Germinal center (tissue), 1 donor: ENCODE measurements around the gene UBP1.
"Not testable (repeated sequence)": the region's sequence is repeated elsewhere in the genome, so short reads cannot be mapped to it uniquely, and the experiment has no call there.

Experiments used
- DNase-seq: peaks from one replicate; pipeline ENCODE4 v3.0.0; 2012; ENCODE audit warnings: mixed read lengths, low spot score

UBP1 gene

DNA sequence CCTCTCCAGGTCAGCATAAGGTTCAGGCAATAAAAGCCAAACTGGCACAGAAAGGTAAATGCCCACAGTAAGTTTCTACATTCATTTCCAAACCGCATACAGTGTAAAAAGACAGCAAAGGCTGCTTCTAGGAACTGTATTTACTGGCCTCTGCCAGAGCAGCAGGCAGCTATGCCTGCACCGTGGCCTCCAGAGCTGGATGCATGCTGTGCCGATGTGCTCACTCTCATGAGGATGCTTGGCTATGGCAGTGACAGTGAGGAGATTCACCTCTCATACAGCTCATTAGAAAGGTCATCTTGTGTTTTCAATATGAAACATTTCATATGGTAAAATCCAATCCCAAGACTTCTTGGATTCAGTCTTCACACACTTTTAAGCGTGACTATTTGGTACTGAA, 50.3 kb downstream of the UBP1 start:
- DNase-seq, result no peak

DNA sequence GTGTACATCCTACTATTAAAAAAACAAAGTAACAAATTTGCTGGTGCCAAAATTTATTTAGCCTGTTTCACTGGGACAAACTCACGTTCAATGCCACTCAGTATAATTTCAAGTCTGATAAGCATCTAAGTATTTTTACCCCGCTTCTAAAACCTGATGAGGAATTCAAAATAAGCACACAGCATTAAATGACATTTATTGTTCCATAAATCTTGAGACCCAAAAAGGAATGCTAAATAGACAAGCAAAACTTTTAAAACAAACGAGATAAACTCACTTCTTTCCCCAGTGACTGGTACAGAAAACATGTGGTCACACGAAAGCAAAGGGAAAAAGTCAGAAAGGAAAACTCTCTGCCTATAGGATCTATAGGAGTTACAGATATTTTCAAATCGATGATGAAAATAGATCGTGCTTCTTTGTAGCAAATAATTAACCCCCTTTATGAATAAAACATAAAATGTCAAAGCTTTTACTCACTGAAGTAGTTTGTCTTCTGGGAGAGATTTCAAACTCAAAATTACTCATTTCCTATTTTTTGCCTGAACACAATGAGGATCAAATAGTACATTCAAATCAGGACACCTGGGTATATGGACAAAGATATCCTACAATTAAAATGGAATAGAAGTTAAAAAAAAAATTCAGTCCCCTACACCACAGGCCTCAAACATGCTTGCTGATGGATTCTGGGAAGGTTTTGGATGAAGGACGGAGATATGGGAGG, 51.7 kb downstream of the UBP1 start:
- no peak for DNase-seq

DNA sequence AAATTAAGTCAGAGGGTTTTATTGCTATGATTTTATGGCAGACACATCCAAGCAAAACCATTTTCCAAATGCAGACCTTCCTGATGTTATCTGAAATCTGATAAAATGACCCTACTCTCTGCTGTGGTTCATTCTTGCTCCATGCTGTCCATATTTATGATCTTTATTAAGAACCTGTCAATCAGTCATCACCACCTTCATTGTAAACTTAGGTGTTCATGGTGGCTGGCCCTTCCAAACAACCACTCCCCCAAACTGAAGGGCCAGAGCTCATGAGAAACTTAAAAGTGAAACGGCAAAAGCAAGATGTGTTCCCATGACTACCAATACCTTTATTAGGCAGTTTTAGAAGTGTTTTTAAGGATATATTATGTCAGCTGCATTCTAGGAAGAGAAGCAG, 53.6 kb downstream of the UBP1 start:
- DNase-seq, result no peak

DNA sequence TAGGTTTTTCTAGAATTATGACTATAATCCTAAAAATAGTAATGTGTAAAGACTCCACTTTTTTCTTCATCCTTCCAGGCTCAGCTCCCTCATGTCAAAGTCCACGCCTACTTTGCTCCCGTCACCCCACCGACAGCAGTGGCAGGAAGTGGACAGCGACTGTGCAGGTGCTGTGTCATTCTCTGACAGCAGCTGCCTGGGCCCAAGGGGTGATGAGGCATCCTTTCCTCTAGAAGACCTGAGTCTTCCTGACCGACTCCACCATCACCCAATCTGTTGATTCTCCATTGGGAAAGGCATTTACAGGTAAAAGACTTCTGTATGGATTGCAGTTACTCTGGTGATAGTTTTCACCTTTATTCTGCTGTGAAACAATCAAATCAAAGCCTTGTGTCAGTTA, 54.8 kb downstream of the UBP1 start:
- DNase-seq, result no peak

DNA sequence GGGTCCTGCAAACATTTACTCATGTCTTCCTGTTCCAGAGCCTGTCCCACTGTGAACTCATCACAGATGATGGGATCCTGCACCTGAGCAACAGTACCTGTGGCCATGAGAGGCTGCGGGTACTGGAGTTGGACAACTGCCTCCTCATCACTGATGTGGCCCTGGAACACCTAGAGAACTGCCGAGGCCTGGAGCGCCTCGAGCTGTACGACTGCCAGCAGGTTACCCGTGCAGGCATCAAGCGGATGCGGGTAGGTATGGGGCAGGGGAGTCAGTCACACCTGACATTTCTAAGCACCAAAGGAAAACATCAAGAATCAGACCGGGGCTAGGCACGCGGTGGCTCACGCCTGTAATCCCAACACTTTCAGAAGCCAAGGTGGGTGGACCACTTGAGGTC, 56.3 kb downstream of the UBP1 start:
- no peak for DNase-seq

DNA sequence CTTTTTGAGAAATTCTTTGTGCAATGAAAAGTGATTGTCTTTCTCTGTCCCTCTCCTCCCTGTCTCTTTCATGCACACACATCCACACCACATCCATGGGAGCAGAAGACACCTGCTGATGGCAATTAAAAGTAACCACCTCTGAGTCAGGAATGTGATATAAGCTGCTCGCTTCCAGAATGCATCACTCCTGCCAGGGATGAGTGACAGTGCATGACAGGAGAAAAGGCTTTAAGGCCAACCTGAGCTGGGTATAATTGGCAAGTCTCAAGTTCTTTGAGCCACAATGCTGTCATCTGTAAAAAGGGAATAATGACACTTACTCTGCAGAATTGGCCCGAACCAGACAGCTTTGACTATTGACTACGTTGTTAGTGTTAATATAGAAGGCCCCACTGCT, 59.6 kb downstream of the UBP1 start:
- no peak for DNase-seq

DNA sequence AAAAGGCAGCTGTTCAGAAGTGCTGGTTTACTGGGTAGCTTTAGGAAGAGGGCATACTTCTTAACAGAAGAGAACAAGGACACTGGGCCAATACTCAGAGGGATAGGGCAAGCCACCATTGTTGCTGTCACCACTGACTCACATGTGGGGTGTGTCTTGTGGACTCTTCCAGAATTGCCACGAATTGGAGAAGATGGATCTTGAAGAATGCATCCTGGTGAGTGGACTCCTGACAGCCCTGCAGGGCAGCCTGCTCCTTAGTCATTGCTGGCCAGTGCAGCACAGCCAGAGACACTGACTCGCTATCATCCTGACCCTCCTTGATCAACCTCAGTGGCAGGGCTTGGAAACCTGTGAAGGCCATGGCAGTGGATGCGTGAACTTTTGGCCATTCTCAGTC, 62.3 kb downstream of the UBP1 start:
- no peak for DNase-seq

DNA sequence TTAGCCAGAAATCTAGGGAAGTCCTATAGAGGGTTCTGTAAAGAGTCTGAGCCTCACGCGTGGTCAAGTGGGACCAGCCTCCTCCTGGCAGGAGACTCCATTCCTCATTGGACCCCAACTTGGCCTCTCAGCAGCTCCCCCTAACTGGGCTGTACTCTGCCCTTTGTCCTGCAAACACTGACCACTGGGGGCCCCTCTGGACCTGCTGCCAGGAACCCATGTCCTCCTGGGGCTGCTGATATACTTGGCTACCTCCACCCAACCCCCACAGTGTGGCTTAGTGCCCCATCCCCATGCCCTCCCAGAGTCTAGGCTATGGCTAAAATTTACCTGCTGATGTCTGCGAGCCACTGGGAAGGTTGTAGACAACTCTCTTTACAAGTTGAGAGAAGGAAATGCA, 62.7 kb downstream of the UBP1 start:
- DNase-seq, result no peak

DNA sequence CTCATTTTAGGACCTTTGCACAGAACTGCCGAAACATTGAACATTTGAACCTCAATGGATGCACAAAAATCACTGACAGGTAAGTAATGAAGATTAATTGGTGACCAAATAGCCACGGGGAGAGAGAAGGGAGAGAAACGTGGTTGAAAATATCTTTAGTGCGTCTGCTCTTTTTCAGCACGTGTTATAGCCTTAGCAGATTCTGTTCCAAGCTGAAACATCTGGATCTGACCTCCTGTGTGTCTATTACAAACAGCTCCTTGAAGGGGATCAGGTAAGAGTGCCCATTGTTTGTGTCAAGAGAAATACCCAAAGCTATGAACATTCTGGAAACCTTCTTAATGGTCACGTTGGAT, 67.1 kb downstream of the UBP1 start:
- DNase-seq, result no peak

DNA sequence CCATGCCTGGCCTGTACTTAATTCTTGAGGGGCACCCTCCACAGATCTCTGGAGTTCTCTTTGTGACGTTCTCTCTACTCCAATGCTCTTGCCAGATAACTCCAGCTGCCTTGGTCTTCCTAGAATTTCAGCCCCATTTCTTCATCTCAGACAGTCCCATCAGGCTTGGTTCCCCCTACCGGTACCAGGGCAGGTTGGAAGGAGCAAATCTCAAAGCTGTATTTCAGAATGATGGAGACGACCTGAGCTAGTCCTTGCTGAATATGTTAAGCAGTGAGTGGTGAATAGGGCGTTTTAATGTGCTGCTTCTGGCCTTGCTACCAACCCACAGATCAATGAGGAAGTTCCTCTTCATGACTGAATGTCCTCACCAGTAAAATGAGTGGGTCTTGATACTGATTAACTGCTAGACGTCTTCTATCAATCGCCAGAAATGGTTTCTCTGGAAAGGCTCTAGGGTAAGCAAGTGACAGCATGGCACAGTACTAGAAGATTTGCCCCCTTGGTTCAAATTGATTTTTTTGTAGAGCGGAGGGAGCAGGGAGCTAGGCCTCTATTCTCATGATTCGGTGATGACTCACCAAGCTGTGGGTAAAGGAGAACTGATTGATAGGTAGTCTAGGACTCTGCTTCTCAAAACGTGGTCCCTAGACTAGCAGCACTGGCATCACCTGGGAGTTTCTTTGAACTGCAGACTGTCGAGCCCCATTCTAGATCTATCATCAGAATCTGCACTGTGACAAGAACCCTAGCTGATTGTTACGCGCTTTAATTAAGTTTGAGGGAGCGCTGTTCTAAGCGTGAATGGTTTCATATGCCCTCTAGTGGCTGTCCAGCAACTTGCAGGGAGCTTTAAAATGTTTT, 67.8 kb downstream of the UBP1 start:
- DNase-seq, result peak; percentile 52

DNA sequence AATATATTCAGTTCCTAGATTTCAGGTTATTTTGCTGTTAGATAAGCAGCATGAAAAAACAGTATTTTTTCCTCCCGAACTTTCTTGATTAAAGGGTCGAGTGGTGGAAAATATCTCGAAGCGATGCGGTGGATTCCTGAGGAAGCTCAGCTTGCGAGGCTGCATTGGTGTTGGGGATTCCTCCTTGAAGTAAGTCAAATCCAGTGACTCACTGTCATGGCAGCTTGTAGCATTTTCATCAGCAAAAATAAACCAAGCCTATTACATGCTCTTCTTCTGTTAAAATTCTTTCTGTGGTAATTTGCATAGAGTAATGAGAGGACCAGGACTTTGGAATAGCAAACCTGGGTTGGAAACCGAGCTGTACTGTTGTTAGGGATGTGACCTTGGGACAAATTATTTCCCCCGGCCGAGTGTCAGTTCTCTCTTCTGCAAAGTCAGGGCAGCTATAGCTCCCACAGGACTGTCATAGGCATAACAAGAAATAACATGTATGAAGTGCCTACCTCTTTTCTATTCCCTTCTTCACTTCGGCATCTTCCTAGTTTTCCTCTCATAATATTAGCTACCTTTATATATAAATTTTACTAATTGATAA, 75.6 kb downstream of the UBP1 start:
- DNase-seq, result no peak

DNA sequence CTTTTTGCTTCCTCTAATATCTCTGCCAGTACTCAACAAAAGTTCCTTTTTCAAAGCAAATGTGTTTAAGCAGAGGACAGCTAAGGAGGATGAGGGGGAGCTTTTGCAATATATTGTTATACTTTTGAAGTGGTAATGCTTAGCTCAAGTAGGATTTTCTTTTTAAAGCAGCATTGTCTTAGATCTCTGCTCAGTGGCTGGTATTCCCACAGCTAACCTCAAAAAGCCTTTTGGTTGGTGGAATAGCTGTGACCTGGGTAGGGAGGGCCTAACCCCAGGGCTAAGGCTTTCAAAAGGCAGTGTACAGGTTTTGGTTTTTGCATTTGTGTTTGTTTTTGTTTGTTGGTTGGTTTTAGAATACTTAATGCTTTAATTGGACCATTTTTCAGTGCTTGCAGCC, 76.1 kb downstream of the UBP1 start:
- DNase-seq, result no peak

DNA sequence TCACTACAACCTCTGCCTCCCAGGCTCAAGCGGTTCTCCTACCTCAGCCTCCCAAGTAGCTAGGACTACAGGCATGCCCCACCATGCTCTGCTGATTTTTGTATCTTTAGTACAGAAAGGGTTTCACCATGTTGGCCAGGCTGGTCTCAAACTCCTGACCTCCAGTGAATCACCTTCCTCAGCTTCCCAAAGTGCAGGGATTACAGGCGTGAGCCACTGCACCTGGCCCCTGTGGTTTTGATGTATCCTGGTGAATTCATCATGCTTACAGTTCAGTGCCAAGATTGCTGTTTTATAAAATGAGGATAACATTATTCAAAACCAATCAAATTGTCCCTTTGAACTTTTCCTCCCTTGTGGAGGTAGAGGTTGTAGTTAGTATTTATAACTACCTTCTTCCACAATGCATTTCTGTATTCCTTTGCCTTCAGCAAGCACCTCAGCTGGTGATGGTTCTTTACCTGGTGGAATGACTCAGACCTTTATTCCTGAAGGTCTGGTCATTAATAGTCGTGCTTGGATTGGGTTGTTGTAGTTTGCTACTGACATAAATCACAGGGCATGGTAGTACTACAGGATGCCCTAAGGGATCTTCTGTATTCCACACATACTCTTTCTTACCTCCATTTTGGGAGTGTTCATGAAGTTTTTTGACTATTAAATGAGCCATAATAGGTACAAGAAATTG, 76.9 kb downstream of the UBP1 start:
- no peak for DNase-seq

DNA sequence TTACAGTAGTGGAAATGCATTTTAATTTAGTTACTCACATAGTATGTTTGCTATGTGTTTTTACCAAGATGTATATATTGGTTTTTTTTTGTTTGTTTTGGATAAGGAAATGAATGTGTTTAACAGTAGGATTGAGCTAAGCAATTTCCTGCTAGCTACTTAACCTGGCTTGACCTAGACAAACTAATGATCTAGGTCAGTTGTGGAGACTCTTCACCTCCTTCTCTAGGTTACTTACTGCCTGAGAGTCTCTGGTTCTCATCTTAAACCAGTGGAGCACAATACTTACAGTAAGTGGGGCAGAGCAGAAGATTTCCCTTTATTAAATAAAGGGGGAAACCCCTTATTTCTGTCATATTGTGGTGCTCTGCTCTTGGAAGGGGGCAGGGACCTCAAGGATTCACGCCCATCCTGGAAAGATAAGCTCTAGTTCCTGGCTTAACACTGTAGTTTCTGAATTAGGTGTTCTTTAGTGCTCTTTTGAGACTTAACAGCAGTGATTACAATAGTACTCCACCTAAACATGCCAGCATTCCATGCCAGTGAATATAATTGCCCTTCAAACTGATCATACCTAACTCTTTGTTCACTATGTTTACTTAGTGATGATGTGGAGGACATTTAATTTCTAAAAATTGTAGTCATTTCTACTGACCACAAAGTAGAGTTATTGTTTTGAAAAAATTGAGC, 79.9 kb downstream of the UBP1 start:
- no peak for DNase-seq

DNA sequence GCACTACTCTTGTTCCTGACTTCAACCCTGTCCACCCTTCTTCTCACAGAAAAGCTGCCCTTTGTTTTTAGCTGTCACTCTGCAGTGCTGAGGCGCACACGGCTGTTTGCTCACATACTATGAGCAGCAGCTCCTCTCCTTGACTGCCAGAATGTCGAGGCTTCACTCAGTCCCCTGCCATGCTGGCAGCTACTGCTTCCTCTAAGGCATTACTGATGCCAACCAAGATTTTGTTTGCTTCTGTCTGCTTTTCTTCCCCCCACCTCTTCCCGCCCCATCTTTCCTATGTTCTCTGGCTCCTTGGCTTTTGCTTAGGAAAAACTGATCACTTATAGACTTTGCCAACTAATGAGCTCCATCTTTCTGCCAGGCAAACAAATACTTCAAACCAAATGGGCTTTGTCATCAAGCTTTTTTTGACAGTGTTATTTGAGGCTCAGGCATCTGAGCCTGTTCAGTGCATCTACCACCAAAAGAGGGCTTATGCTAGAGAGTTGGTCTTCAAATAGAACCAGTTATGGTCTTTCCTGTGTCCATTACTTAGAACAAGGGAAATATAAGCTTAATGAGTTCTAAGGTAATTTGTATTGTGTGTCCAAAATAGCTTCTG, 81.9 kb downstream of the UBP1 start:
- no peak for DNase-seq

DNA sequence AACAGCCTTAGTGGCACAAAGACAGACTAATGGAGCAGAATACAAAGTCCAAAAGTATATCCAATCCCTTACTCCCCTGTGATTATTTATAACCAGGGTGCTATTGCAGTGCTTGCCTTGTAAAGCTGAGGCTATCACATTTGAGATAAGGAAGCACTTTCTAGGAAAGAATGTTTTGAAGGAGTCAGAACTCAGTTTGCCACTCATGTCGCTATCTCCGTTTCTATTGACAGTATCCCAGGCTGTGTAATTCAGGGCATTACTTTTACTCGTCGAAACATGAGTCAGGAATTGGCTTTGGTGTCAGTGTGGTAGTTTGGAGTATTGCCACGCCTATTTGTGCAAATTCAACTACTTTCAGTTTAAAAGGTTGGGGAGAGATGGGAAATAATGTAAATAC, 84.6 kb downstream of the UBP1 start:
- no peak for DNase-seq

DNA sequence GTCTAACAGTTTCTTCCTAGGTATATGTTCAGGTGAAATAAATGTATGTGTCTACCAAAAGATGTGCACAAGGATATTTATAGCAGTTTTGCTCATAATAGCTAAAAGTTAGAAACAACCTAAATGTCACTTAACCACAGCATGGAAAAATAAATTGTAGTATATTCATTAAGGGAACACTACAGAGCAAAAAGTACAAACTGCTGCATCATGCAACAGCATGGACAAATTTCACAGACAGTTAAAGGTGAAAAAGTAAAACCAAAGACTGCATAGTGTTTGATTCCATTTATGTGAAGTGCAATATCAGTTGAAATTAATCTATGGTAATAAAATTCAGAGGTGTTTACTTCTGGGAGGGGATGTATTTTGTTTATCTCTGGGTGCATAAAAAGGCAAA, 100.4 kb downstream of the UBP1 start:
- DNase-seq, result no peak

DNA sequence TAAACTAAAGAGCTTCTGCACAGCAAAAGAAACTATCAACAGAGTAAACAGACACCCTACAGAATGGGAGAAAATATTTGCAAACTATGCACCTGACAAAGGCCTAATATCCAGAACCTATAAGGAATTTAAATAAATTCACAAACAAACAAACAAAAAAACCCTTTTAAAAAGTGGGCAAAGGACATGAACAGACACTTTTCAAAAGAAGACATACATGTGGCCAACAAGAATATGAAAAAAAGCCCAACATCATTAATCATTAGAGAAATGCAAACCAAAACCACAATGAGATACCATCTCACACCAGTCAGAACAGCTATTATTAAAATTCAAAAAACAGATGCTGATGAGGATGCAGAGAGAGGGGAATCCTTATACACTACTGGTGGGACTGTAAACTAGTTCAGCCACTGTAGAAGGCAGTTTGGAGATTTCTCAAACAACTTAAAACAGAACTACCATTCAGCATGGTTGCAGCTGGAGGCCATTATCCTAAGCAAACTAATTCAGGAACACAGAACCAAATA, 101.2 kb downstream of the UBP1 start:
- not testable (repeated sequence) for DNase-seq
